ENCODE measurements around the gene NDUFA13.

NDUFA13 gene

DNA sequence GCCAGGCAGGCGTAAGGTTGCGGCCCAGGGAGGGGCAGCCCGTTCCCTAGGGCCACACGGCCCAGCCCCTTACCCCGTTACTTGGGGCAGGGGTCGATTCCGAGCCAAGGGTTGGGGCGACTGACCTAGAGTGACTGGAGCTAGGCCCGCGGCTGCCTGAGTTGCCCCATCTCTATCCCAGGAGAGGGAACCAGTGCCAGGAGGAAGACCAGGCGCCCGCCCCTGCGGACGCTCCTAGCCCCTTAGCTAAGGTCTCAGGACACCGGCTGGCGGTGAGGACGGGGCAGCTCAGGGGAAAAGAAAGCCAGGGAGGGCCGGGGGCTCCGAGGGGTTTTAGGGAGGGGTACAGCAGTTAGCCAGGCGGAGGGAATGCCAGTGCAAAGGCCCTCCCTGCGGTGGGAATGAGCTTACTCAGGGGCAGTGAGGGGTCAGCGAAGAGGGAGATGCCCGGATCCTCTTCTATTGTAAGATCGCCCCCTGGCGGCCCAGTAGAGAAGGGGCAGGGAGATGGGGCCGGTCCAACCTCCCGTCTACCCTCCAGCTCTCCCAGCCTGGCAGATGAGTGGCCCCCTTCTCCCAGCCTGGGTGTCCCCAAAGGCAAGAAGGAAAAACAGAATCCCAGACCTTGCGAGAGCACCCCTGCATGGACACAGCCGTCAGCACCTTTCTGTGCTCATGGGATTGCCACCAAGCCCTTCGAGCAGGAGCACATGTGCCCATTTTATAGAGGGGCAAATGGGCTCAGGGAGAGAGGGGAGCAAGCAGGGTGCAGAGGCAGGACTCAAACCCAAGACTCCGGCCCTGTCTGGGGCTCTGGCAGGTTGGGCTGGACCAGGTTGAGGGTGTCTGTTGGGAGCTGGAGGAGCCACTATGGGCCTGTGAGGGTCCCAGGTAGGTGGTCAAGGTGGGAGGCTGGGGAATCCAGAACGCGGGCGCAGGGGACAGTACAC lies 38.3 kb downstream of the NDUFA13 start:
- ChIA-PET POLR2A (no interaction called here), CTCF (interaction anchor here (0.6 to 16.5 kb wide), 37 partner anchors 7 to 192 kb away, joined by 3 to 251 read pairs (median 6); partner anchors contain the start of genes CILP2, GMIP, NDUFA13 and TSSK6)
- DNase-seq (ENCODE audit: extremely low spot score) = peak; percentile 85
- TF ChIP-seq CTCF (IDR thresholded peaks at IDR 0.05; ENCODE audit: control extremely low read depth, extremely low read depth, low read depth, missing control alignments) = peak; percentile 68

- ChIA-PET CTCF (interaction anchor here (0.9 to 16.5 kb wide), 6 partner anchors 9 to 86 kb away, joined by 3 to 251 read pairs (median 4); partner anchors contain the start of genes CILP2, GMIP and YJEFN3), POLR2A (interaction anchor here (0.6 to 0.7 kb wide), 2 partner anchors 11 to 62 kb away, joined by 3 to 4 read pairs; no protein-coding TSS in a partner anchor)
- DNase-seq (ENCODE audit: extremely low spot score) = no peak
- TF ChIP-seq CTCF (IDR thresholded peaks at IDR 0.05; ENCODE audit: control extremely low read depth, extremely low read depth, low read depth, missing control alignments) = no peak
These were observed 42.0 kb downstream of the NDUFA13 start for GRCh38 chr19:19558055-19558454.

DNA sequence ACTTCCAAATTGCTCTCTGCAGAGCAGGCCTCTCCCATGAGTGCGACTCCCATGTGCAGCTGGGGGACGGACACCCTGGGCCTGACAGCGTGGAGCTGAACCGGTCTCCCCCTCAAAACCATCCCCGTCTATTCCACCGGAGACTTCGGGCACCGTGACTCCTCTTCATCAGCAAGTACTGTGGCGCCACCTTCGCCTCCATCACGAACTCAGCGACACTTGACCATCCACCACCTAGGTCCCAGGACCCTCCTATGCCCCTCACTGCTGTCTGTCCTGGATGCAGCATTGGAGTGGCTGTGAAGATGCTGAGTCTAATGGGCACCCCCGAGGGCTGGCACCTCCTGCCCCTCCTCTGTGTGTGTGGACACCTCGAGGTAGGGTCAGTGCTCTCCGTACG lies 42.6 kb downstream of the NDUFA13 start:
- ChIA-PET CTCF (interaction anchor here (0.9 to 16.5 kb wide), 5 partner anchors 9 to 85 kb away, joined by 3 to 251 read pairs (median 5); partner anchors contain the start of genes CILP2, GMIP and YJEFN3), POLR2A (interaction anchor here (0.7 kb wide), 1 partner anchor 10 kb away, joined by 3 read pairs; no protein-coding TSS in a partner anchor)
- TF ChIP-seq CTCF (IDR thresholded peaks at IDR 0.05; ENCODE audit: control extremely low read depth, extremely low read depth, low read depth, missing control alignments) = no peak
- DNase-seq (ENCODE audit: extremely low spot score) = no peak

- ChIA-PET POLR2A (no interaction called here), CTCF (interaction anchor here (1.1 to 1.2 kb wide), 2 partner anchors 10 to 15 kb away, joined by 3 to 4 read pairs; no protein-coding TSS in a partner anchor)
- TF ChIP-seq CTCF (IDR thresholded peaks at IDR 0.05; ENCODE audit: control extremely low read depth, extremely low read depth, low read depth, missing control alignments) = no peak
- DNase-seq (ENCODE audit: extremely low spot score) = no peak
These were observed 43.9 kb downstream of the NDUFA13 start for GRCh38 chr19:19559931-19560330.

DNA sequence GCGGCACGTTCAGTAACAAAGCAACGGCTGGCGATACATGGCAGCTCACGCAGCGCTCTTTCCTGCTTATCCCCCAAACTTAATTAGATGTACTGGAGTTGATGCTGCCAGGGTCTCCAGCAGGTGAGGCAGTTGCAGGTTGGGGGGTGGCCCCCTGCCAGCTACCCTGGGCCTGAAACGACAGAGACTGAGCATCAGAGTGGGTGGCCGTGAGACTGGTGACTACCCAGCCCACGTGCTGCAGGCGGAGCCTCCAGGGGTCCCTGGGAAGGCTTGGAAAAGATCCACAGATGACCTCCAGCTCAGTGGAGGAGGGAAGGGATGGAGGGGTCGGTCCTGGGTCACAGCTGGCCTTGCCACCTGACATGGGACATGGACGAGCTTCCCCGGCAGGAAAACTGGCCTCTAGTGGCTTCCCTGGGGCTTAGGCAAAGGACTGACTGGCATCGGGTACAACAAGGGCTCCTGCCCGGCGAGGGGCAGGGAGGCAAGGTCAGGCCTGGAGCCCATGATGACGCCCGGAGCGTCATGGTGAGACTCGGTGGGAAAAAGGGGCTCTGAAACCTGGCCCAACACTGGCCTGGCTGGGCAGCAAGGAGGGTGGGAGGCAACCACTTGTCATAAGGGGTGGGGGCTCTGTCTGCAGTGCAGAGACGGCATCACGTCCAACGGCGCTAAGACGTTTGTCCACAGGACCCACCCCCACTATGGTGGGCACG lies 46.1 kb downstream of the NDUFA13 start:
- ChIA-PET POLR2A (no interaction called here), CTCF (interaction anchor here (1.3 to 2.9 kb wide), 2 partner anchors 9 to 19 kb away, joined by 3 to 17 read pairs; no protein-coding TSS in a partner anchor)
- no peak for TF ChIP-seq CTCF (IDR thresholded peaks at IDR 0.05; ENCODE audit: control extremely low read depth, extremely low read depth, low read depth, missing control alignments)
- no peak for DNase-seq (ENCODE audit: extremely low spot score)
